HEK293 (cell line): ENCODE measurements around the gene CORO7.

Source experiments
- CTCF ChIA-PET: fragments of 350-600 bp; formaldehyde crosslinking; extraction: SDS; loops from one replicate; lab custom pipeline; 2021; ENCODE audit warnings: antibody characterized with exemption; lab: Yijun Ruan, JAX
- POLR2A ChIA-PET: fragments of 300-600 bp; formaldehyde crosslinking; extraction: SDS; loops from one replicate; lab custom pipeline; 2020; ENCODE audit warnings: antibody characterized with exemption, inconsistent platforms; lab: Yijun Ruan, JAX
- H3K27ac ChIP-seq: fragments of 200-500 bp; sonication (Bioruptor generic); 2 replicates; pipeline ENCODE4 v1.5.1; 2014; ENCODE audit warnings: low read depth, low read length, control low read depth, inconsistent platforms; ENCODE audit errors: extremely low read depth
- H3K36me3 ChIP-seq, 2 experiments: fragments of 200-500 bp in 1 of 2; sonication (Bioruptor generic) in 1 of 2; 1 replicate in 1 of 2; 2 replicates in 1 of 2; pipeline ENCODE4 v1.5.1; 2014 to 2017; ENCODE audit warnings: inconsistent platforms in 2 of 2, low read length in 2 of 2; ENCODE audit not compliant: control insufficient read depth in 2 of 2, insufficient read depth in 1 of 2
- H3K4me1 ChIP-seq: fragments of 200-500 bp; sonication (Bioruptor generic); 2 replicates; pipeline ENCODE4 v1.5.1; 2014; ENCODE audit warnings: mild to moderate bottlenecking, low read length, inconsistent platforms; ENCODE audit not compliant: control insufficient read depth, insufficient read depth
- H3K4me3 ChIP-seq: 2 replicates; pipeline ENCODE4 v1.5.1; 2011; ENCODE audit warnings: low read depth, mild to moderate bottlenecking, control low read depth, low read length, moderate library complexity
- H3K9me3 ChIP-seq: fragments of 200-500 bp; sonication (Bioruptor generic); 2 replicates; pipeline ENCODE4 v1.5.1; 2014; ENCODE audit warnings: low read depth, low read length, inconsistent platforms; ENCODE audit not compliant: control insufficient read depth, insufficient read depth
- GLIS1 ChIP-seq: fragments of 450-650 bp; formaldehyde crosslinking; IDR thresholded peaks from 2 replicates; pipeline ENCODE4 v1.5.1; 2016; ENCODE audit warnings: missing biosample characterization, missing genetic modification characterization
- SALL2 ChIP-seq: fragments of 450-650 bp; formaldehyde crosslinking; IDR thresholded peaks from 2 replicates; pipeline ENCODE4 v1.5.0; 2017; ENCODE audit warnings: missing biosample characterization, mild to moderate bottlenecking, missing genetic modification characterization, borderline replicate concordance
- ZNF10 ChIP-seq: fragments of 450-650 bp; formaldehyde crosslinking; IDR thresholded peaks from 2 replicates; pipeline ENCODE4 v1.5.1; 2017; ENCODE audit warnings: missing biosample characterization, missing genetic modification characterization
- ZNF211 ChIP-seq: fragments of 450-650 bp; formaldehyde crosslinking; IDR thresholded peaks from 2 replicates; pipeline ENCODE4 v1.5.1; 2016; ENCODE audit warnings: low read depth, missing biosample characterization, missing genetic modification characterization
- ZNF292 ChIP-seq: fragments of 450-650 bp; formaldehyde crosslinking; IDR thresholded peaks from 2 replicates; pipeline ENCODE4 v1.5.1; 2016; ENCODE audit warnings: low read depth, missing biosample characterization, missing genetic modification characterization, borderline replicate concordance
- ZNF366 ChIP-seq: fragments of 450-650 bp; formaldehyde crosslinking; conservative IDR thresholded peaks from 2 replicates; pipeline ENCODE4 v1.5.1; 2016; ENCODE audit warnings: missing biosample characterization, missing genetic modification characterization
- ZNF37A ChIP-seq: fragments of 450-650 bp; IDR thresholded peaks from 2 replicates; pipeline ENCODE4 v1.5.1; 2018; ENCODE audit warnings: missing biosample characterization, missing genetic modification characterization
- ZNF558 ChIP-seq: fragments of 450-650 bp; formaldehyde crosslinking; IDR thresholded peaks from 2 replicates; pipeline ENCODE4 v1.5.1; 2016; ENCODE audit warnings: missing biosample characterization, missing genetic modification characterization
- ZNF654 ChIP-seq: fragments of 450-650 bp; formaldehyde crosslinking; IDR thresholded peaks from 2 replicates; pipeline ENCODE4 v1.5.1; 2016; ENCODE audit warnings: low read depth, missing biosample characterization, missing genetic modification characterization
- TF ChIP-seq, protein P1 (sequence below): fragments of 450-650 bp; formaldehyde crosslinking; IDR thresholded peaks from 2 replicates; pipeline ENCODE4 v1.5.1; 2016; ENCODE audit warnings: missing biosample characterization, missing genetic modification characterization
- TF ChIP-seq, protein P2 (sequence below): fragments of 450-650 bp; formaldehyde crosslinking; IDR thresholded peaks from 2 replicates; pipeline ENCODE4 v1.5.1; 2016; ENCODE audit warnings: missing biosample characterization, missing genetic modification characterization
- TF ChIP-seq, protein P3 (sequence below): fragments of 450-650 bp; formaldehyde crosslinking; IDR thresholded peaks from 2 replicates; pipeline ENCODE4 v1.5.1; 2016; ENCODE audit warnings: missing biosample characterization, missing genetic modification characterization

CORO7 gene

DNA sequence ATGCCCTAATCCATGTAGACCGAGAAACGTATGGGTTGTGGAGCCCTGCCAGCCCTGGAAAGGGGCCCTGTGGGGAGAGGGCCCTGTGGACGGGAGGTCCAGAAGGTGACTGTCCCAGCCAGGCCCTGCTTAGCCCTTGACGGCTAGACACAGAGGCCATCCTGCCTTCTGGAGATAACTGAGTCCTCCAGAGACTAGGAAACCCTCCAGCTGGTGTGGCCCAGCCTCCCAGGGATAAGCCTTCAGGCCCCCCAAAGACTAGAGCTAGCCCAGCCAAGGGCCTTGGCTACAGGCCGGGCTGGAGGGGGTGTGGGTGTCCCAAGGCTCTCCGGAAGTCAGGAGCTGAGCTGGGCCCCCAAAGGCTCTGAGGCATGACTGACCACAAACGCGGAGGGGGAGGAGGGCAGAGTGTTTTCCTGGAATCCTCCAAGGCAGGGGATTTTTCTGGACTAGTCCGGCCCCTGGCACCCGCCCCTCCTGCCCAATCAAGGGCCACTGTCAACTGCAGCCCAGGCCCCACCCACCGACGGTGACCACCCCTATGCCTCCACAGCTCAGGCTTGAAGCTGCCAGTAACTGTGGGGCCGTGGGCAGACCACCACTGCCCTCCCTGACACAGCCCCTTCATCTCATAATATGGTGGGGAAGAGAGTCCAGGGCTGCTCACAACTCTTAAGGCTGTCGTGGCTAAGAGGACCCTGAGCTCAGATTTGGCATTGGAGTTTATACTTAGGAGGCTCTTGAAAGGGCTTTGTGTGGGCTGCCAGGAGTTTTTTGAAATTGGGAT lies 45.6 kb downstream of the CORO7 start:
- no peak overlapping the region for H3K27ac ChIP-seq
- no peaks in the 10 kb centered on the region; a peak in 1 of 3 replicates for H3K36me3 ChIP-seq
- ChIA-PET CTCF (interaction anchor here (0.7 to 3.3 kb wide), 6 partner anchors 11 to 63 kb away, joined by 3 to 32 read pairs (median 6); no protein-coding TSS in a partner anchor), POLR2A (no interaction called here)
- TF ChIP-seq GLIS1 = peak; percentile 52; the same call in 1 of the 2 replicates
- TF ChIP-seq, protein P1, sequence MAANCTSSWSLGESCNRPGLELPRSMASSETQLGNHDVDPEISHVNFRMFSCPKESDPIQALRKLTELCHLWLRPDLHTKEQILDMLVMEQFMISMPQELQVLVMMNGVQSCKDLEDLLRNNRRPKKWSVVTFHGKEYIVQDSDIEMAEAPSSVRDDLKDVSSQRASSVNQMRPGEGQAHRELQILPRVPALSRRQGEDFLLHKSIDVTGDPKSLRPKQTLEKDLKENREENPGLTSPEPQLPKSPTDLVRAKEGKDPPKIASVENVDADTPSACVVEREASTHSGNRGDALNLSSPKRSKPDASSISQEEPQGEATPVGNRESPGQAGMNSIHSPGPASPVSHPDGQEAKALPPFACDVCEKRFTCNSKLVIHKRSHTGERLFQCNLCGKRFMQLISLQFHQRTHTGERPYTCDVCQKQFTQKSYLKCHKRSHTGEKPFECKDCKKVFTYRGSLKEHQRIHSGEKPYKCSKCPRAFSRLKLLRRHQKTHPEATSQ (tag by site-specific recombination) = no peak
- H3K9me3 ChIP-seq = no peaks in the 10 kb centered on the region
- no peak overlapping the region for H3K4me3 ChIP-seq
- peaks cover 21% of the 10 kb centered on the region for H3K4me1 ChIP-seq

DNA sequence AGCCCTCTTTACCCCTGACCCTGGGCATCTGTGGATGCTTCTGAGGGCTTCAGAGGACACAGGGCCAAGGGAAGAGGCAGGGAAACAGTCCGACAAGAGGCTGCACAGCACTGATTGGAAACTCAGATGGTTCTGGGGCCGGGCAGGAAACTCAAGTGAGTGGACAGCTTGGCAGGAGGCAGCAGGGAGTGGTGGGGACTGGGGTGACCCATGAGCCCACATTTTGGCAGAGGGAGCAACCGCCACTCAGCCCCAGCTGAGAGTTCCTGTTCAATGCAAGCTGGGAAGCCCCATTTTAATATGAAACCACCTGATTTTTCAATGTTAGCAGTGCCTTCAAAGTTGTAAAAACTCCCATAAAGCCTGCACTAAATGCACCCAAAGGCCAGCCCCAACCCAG lies 46.2 kb downstream of the CORO7 start:
- Histone ChIP-seq H3K4me3 (no peak overlapping the region), H3K36me3 (peaks cover 0 to 2% of the 10 kb centered on the region in 2 experiments; a peak in 2 of 3 replicates), H3K27ac (no peak overlapping the region), H3K4me1 (peaks cover 21% of the 10 kb centered on the region), H3K9me3 (no peaks in the 10 kb centered on the region)
- ChIA-PET POLR2A (no interaction called here), CTCF (interaction anchor here (0.7 to 3.3 kb wide), 4 partner anchors 10 to 64 kb away, joined by 3 to 32 read pairs (median 6); no protein-coding TSS in a partner anchor)
- TF ChIP-seq, protein P2, sequence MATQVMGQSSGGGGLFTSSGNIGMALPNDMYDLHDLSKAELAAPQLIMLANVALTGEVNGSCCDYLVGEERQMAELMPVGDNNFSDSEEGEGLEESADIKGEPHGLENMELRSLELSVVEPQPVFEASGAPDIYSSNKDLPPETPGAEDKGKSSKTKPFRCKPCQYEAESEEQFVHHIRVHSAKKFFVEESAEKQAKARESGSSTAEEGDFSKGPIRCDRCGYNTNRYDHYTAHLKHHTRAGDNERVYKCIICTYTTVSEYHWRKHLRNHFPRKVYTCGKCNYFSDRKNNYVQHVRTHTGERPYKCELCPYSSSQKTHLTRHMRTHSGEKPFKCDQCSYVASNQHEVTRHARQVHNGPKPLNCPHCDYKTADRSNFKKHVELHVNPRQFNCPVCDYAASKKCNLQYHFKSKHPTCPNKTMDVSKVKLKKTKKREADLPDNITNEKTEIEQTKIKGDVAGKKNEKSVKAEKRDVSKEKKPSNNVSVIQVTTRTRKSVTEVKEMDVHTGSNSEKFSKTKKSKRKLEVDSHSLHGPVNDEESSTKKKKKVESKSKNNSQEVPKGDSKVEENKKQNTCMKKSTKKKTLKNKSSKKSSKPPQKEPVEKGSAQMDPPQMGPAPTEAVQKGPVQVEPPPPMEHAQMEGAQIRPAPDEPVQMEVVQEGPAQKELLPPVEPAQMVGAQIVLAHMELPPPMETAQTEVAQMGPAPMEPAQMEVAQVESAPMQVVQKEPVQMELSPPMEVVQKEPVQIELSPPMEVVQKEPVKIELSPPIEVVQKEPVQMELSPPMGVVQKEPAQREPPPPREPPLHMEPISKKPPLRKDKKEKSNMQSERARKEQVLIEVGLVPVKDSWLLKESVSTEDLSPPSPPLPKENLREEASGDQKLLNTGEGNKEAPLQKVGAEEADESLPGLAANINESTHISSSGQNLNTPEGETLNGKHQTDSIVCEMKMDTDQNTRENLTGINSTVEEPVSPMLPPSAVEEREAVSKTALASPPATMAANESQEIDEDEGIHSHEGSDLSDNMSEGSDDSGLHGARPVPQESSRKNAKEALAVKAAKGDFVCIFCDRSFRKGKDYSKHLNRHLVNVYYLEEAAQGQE (tag by site-specific recombination) = no peak
- no peak for TF ChIP-seq ZNF292 (tag by site-specific recombination)
- TF ChIP-seq ZNF211 (tag by site-specific recombination) = no peak
- no peak for TF ChIP-seq SALL2 (tag by site-specific recombination)
- no peak for TF ChIP-seq ZNF558 (tag by site-specific recombination)
- TF ChIP-seq ZNF37A (tag by site-specific recombination) = no peak
- TF ChIP-seq ZNF654 (tag by site-specific recombination) = no peak
- TF ChIP-seq, protein P3, sequence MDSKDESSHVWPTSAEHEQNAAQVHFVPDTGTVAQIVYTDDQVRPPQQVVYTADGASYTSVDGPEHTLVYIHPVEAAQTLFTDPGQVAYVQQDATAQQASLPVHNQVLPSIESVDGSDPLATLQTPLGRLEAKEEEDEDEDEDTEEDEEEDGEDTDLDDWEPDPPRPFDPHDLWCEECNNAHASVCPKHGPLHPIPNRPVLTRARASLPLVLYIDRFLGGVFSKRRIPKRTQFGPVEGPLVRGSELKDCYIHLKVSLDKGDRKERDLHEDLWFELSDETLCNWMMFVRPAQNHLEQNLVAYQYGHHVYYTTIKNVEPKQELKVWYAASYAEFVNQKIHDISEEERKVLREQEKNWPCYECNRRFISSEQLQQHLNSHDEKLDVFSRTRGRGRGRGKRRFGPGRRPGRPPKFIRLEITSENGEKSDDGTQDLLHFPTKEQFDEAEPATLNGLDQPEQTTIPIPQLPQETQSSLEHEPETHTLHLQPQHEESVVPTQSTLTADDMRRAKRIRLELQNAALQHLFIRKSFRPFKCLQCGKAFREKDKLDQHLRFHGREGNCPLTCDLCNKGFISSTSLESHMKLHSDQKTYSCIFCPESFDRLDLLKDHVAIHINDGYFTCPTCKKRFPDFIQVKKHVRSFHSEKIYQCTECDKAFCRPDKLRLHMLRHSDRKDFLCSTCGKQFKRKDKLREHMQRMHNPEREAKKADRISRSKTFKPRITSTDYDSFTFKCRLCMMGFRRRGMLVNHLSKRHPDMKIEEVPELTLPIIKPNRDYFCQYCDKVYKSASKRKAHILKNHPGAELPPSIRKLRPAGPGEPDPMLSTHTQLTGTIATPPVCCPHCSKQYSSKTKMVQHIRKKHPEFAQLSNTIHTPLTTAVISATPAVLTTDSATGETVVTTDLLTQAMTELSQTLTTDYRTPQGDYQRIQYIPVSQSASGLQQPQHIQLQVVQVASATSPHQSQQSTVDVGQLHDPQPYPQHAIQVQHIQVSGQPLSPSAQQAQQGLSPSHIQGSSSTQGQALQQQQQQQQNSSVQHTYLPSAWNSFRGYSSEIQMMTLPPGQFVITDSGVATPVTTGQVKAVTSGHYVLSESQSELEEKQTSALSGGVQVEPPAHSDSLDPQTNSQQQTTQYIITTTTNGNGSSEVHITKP (tag by site-specific recombination) = no peak
- TF ChIP-seq ZNF10 = no peak
- no peak for TF ChIP-seq ZNF366 (tag by site-specific recombination)
